HCT116 (cell line): ENCODE measurements around the gene CUL4A. TPM values are rescaled to one million over a fixed set of nuclear protein-coding genes. Genes with fewer than 3 reads are reported as not detected.

Experiments used
- ATAC-seq: fragments of 200-7000 bp; cut with Tn5 transposase; 2 replicates; pipeline ENCODE4 v1.9.1; 2020; ENCODE audit warnings: mild to moderate bottlenecking, moderate library complexity
- BruUV-seq: library from RNA; stranded (reverse); fragments of 400-500 nt; replicated peaks from 2 replicates; lab custom pipeline; 2021; lab: Mats Ljungman, UMichigan
- CTCF ChIA-PET: fragments of 300-600 bp; sonication (Branson Sonifier 250); formaldehyde crosslinking; loops from one replicate; lab custom pipeline; 2021; ENCODE audit warnings: antibody characterized with exemption; lab: Charles Lee
- POLR2A ChIA-PET: fragments of 300-600, 350-600 bp; sonication (Branson Sonifier 250); formaldehyde crosslinking; loops from one replicate; lab custom pipeline; 2021; ENCODE audit warnings: antibody characterized with exemption; lab: Charles Lee
- RAD21 ChIA-PET, 2 experiments: fragments of 300-600 bp; sonication (Branson Sonifier 250); formaldehyde crosslinking; loops; one replicate each; lab custom pipeline; 2023; ENCODE audit warnings: low total read pairs in 2 of 2; ENCODE audit not compliant: uncharacterized antibody in 2 of 2, unreplicated experiment in 2 of 2, low non-redundant PET in 1 of 2; lab: Charles Lee
- DNase-seq: peaks from one replicate; pipeline ENCODE4 v3.0.0-alpha.2; 2010; ENCODE audit warnings: low read depth, low spot score
- H2AFZ ChIP-seq: fragments of 200-600 bp; shearing (Covaris generic), sonication (generic); 2 replicates; pipeline ENCODE4 v1.6.1; 2017; ENCODE audit warnings: low read depth, mixed run types, mixed read lengths, antibody characterized with exemption, low read length; ENCODE audit not compliant: poor library complexity, severe bottlenecking
- H3K27ac ChIP-seq: 2 replicates; pipeline ENCODE4 v1.5.1; 2012; ENCODE audit warnings: low read depth, low read length
- H3K27me3 ChIP-seq: fragments of 200-600 bp; sonication (generic); 2 replicates; pipeline ENCODE4 v1.6.1; 2016; ENCODE audit warnings: mixed run types, low read length, mixed read lengths; ENCODE audit not compliant: insufficient read depth
- H3K36me3 ChIP-seq, 2 experiments: fragments of 200-500 bp in 1 of 2; fragments of 200-600 bp in 1 of 2; sonication (Bioruptor generic) in 1 of 2; sonication (generic) in 1 of 2; 2 replicates each; pipeline versions ENCODE4 v1.5.1 to v1.6.1; 2014 to 2016; ENCODE audit warnings: low read length in 2 of 2, inconsistent platforms in 1 of 2, mixed read lengths in 1 of 2, mixed run types in 1 of 2; ENCODE audit not compliant: insufficient read depth in 2 of 2, control insufficient read depth in 1 of 2
- H3K4me1 ChIP-seq, 2 experiments: fragments of 200-600 bp in 1 of 2; sonication (generic) in 1 of 2; 2 replicates each; pipeline versions ENCODE4 v1.5.1 to v1.6.1; 2012 to 2017; ENCODE audit warnings: low read length in 2 of 2, inconsistent platforms in 1 of 2, mild to moderate bottlenecking in 1 of 2, mixed read lengths in 1 of 2, mixed run types in 1 of 2, moderate library complexity in 1 of 2; ENCODE audit not compliant: insufficient read depth in 2 of 2, control insufficient read depth in 1 of 2
- H3K4me2 ChIP-seq: fragments of 200-600 bp; sonication (generic); 2 replicates; pipeline ENCODE4 v1.6.1; 2017; ENCODE audit warnings: mixed run types, low read length, mixed read lengths
- H3K4me3 ChIP-seq, 2 experiments: fragments of 200-600 bp in 1 of 2; sonication (generic) in 1 of 2; replicated peaks in 1 of 2; 2 replicates each; pipeline ENCODE4 v1.5.1; 2011 to 2016; ENCODE audit warnings: low read length in 2 of 2, control low read depth in 1 of 2, low read depth in 1 of 2, mild to moderate bottlenecking in 1 of 2, mixed read lengths in 1 of 2, mixed run types in 1 of 2
- H3K79me2 ChIP-seq: fragments of 200-600 bp; sonication (generic); 2 replicates; pipeline ENCODE4 v1.6.1; 2017; ENCODE audit warnings: mild to moderate bottlenecking, mixed run types, low read length, moderate library complexity, mixed read lengths; ENCODE audit not compliant: insufficient read depth
- H3K9ac ChIP-seq: fragments of 200-600 bp; sonication (generic); 2 replicates; pipeline ENCODE4 v1.6.1; 2016; ENCODE audit warnings: low read length, mixed read lengths
- H3K9me2 ChIP-seq: fragments of 200-600 bp; sonication (generic), shearing (Covaris generic); 2 replicates; pipeline ENCODE4 v1.6.1; 2017; ENCODE audit warnings: mixed run types, mild to moderate bottlenecking, moderate library complexity; ENCODE audit not compliant: insufficient read depth
- H3K9me3 ChIP-seq, 2 experiments: fragments of 200-500 bp in 1 of 2; fragments of 200-600 bp in 1 of 2; sonication (Bioruptor generic) in 1 of 2; sonication (generic) in 1 of 2; 2 replicates each; pipeline ENCODE4 v1.6.1; 2014 to 2017; ENCODE audit warnings: low read length in 2 of 2, mixed read lengths in 2 of 2, inconsistent platforms in 1 of 2, low read depth in 1 of 2, mild to moderate bottlenecking in 1 of 2, mixed run types in 1 of 2, moderate library complexity in 1 of 2; ENCODE audit not compliant: control insufficient read depth in 1 of 2, insufficient read depth in 1 of 2
- H4K20me1 ChIP-seq: fragments of 200-600 bp; sonication (generic), shearing (Covaris generic); 2 replicates; pipeline ENCODE4 v1.6.1; 2017; ENCODE audit warnings: mixed run types, mild to moderate bottlenecking, moderate library complexity; ENCODE audit not compliant: insufficient read depth
- EGR1 ChIP-seq: IDR thresholded peaks from 2 replicates; pipeline ENCODE4 v1.6.1; 2012; ENCODE audit warnings: low read depth
- ELF1 ChIP-seq: IDR thresholded peaks from 2 replicates; pipeline ENCODE4 v1.6.1; 2012; ENCODE audit warnings: low read depth, borderline replicate concordance
- FOSL1 ChIP-seq: IDR thresholded peaks from 2 replicates; pipeline ENCODE4 v1.6.1; 2012; ENCODE audit warnings: low read depth
- JUND ChIP-seq: IDR thresholded peaks from 2 replicates; pipeline ENCODE4 v1.6.1; 2012
- MAX ChIP-seq: IDR thresholded peaks from 2 replicates; pipeline ENCODE4 v1.6.1; 2012
- POLR2AphosphoS5 ChIP-seq: IDR thresholded peaks from 2 replicates; pipeline ENCODE4 v1.6.1; 2011; ENCODE audit warnings: mild to moderate bottlenecking, low read depth, low read length, moderate library complexity
- SIN3A ChIP-seq: IDR thresholded peaks from 2 replicates; pipeline ENCODE4 v1.6.1; 2012; ENCODE audit warnings: low read depth
- SP1 ChIP-seq: IDR thresholded peaks from 2 replicates; pipeline ENCODE4 v1.6.1; 2012; ENCODE audit warnings: low read depth
- SRF ChIP-seq: IDR thresholded peaks from 2 replicates; pipeline ENCODE4 v1.6.1; 2012; ENCODE audit warnings: low read depth
- TCF7L2 ChIP-seq: IDR thresholded peaks from 2 replicates; pipeline ENCODE4 v1.7.0; 2011; ENCODE audit warnings: borderline replicate concordance, inconsistent platforms; ENCODE audit not compliant: insufficient read depth, insufficient read length; ENCODE audit errors: extremely low read depth
- YY1 ChIP-seq: IDR thresholded peaks from 2 replicates; pipeline ENCODE4 v1.6.1; 2011; ENCODE audit warnings: low read length, low read depth, moderate library complexity, mild to moderate bottlenecking; ENCODE audit not compliant: insufficient replicate concordance; ENCODE audit errors: extremely low read depth
- ZBTB33 ChIP-seq: IDR thresholded peaks from 2 replicates; pipeline ENCODE4 v1.6.1; 2011; ENCODE audit warnings: mild to moderate bottlenecking, low read length, moderate library complexity; ENCODE audit not compliant: insufficient replicate concordance; ENCODE audit errors: extremely low read depth
- ZFX ChIP-seq: fragments of 450-650 bp; IDR thresholded peaks from 2 replicates; pipeline ENCODE4 v1.6.1; 2017
- intact Hi-C: fragments of 100-400 bp; cut with micrococcal nuclease; formaldehyde crosslinking; loops from 2 replicates; pipeline ENCODE4 v1.10.0; 2022
- total RNA-seq: library from RNA; stranded (reverse); gene quantifications from one replicate; pipeline ENCODE4 v1.2.1, GENCODE V29; 2021; ENCODE audit not compliant: unreplicated experiment
- TF ChIP-seq, protein P1 (sequence below): IDR thresholded peaks from 2 replicates; pipeline ENCODE4 v1.6.1; 2012; ENCODE audit warnings: low read depth
- TF ChIP-seq, protein P2 (sequence below): IDR thresholded peaks from 2 replicates; pipeline ENCODE4 v1.6.1; 2012

CUL4A gene
- total RNA-seq, 1 experiment from 2014 or later = 76.5 TPM

DNA sequence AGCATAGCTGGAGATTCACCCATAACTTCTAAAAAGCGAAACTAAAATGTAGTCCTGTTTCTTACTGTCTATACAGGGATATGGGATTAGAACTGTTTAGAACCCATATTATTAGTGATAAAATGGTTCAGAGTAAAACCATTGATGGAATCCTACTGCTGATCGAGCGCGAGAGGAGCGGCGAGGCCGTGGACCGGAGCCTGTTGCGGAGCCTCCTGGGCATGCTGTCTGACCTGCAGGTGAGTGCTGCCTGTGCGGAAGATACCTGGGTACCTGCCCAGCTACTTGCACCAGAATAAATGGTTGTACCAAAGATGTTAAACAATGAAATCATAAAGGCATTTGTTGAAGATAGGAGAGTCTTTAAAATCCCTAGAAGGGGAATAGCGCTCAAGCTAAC is 23.7 kb downstream of the CUL4A start:
- Histone ChIP-seq H3K9me3 (no peaks in the 10 kb centered on the region), H3K27ac (no peak overlapping the region), H3K9me2 (no peaks in the 10 kb centered on the region), H3K27me3 (no peaks in the 10 kb centered on the region), H3K36me3 (peaks cover 16 to 17% of the 10 kb centered on the region in 2 experiments; a peak in 2 of 4 replicates), H3K4me3 (no peak overlapping the region), H4K20me1 (no peaks in the 10 kb centered on the region), H3K9ac (no peak overlapping the region), H3K4me1 (no peaks in the 10 kb centered on the region), H3K4me2 (no peak overlapping the region), H2AFZ (no peak overlapping the region), H3K79me2 (peaks cover 17% of the 10 kb centered on the region; the same call in 1 of the 2 replicates)
- TF ChIP-seq, protein P1, sequence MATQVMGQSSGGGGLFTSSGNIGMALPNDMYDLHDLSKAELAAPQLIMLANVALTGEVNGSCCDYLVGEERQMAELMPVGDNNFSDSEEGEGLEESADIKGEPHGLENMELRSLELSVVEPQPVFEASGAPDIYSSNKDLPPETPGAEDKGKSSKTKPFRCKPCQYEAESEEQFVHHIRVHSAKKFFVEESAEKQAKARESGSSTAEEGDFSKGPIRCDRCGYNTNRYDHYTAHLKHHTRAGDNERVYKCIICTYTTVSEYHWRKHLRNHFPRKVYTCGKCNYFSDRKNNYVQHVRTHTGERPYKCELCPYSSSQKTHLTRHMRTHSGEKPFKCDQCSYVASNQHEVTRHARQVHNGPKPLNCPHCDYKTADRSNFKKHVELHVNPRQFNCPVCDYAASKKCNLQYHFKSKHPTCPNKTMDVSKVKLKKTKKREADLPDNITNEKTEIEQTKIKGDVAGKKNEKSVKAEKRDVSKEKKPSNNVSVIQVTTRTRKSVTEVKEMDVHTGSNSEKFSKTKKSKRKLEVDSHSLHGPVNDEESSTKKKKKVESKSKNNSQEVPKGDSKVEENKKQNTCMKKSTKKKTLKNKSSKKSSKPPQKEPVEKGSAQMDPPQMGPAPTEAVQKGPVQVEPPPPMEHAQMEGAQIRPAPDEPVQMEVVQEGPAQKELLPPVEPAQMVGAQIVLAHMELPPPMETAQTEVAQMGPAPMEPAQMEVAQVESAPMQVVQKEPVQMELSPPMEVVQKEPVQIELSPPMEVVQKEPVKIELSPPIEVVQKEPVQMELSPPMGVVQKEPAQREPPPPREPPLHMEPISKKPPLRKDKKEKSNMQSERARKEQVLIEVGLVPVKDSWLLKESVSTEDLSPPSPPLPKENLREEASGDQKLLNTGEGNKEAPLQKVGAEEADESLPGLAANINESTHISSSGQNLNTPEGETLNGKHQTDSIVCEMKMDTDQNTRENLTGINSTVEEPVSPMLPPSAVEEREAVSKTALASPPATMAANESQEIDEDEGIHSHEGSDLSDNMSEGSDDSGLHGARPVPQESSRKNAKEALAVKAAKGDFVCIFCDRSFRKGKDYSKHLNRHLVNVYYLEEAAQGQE = no peak
- no peak for TF ChIP-seq SP1
- TF ChIP-seq, protein P2, sequence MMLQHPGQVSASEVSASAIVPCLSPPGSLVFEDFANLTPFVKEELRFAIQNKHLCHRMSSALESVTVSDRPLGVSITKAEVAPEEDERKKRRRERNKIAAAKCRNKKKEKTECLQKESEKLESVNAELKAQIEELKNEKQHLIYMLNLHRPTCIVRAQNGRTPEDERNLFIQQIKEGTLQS = no peak
- TF ChIP-seq JUND = no peak
- no peak for TF ChIP-seq ELF1
- TF ChIP-seq ZBTB33 = no peak
- TF ChIP-seq MAX = no peak
- no peak for TF ChIP-seq SIN3A
- no peak for TF ChIP-seq FOSL1
- TF ChIP-seq TCF7L2 = no peak
- no peak for TF ChIP-seq EGR1
- no peak for TF ChIP-seq YY1
- TF ChIP-seq SRF = no peak
- TF ChIP-seq POLR2AphosphoS5 = no peak
- TF ChIP-seq ZFX = no peak
- ChIA-PET POLR2A (no interaction called here), RAD21 (interaction anchor here in 1 of 2 experiments (0.8 kb wide), 1 partner anchor 166 kb away, joined by 3 read pairs; no protein-coding TSS in a partner anchor), CTCF (no interaction called here)
- DNase-seq = no peak
- intact Hi-C loops = no loop called here
- no peak for ATAC-seq
- BruUV-seq = no TSS peak
